ENCODE data around the gene DCHS2. TPM values are rescaled to one million over a fixed set of nuclear protein-coding genes. Genes with fewer than 3 reads are reported as not detected.

The DCHS2 gene
- total RNA-seq, 4 donors from 2014 or later = 0.27 to 0.84 (median 0.38) TPM

DNA sequence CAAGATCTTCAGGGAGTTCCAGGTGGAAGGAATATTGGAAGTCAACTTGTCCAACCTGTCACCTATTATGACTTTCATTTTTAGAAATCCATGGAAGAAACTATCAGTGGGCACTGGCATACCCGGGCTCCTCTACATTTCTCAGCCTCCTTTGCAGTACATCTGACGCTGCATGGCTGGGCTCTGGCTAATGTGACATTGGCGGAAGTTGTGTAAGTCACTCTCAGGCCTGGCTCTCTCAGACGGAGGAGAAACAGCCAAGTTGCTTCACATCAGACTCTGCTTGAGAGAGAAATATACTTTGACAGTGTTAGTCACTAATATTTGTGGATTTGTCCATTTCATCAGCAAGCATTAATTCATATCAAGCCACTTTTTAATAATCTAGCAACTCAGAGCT is 4.5 kb downstream of the DCHS2 start:
- WGBS, 2 donors = 68 to 81% methylated on average over 4 of the region's 4 CpGs
- no peak for DNase-seq (ENCODE audit: low spot score in 2 of 2)
- TF ChIP-seq CTCF (IDR thresholded peaks at IDR 0.05) (no peak), POLR2A (IDR thresholded peaks at IDR 0.05) (no peak)
- no peak overlapping the region for H3K4me3 ChIP-seq (ENCODE audit: low read depth, poor library complexity, severe bottlenecking)
- intact Hi-C loops (cut with DNase I; ENCODE audit: low total_unique reads) = no loop called here

- intact Hi-C loops (cut with DNase I; ENCODE audit: low total_unique reads) = no loop called here
- 43 to 67% methylated on average over 4 of the region's 4 CpGs for WGBS, 2 donors
- no peak for DNase-seq (ENCODE audit: low spot score in 2 of 2)
- no peak overlapping the region for H3K4me3 ChIP-seq (ENCODE audit: low read depth, poor library complexity, severe bottlenecking)
- TF ChIP-seq POLR2A (IDR thresholded peaks at IDR 0.05) (no peak), CTCF (IDR thresholded peaks at IDR 0.05) (no peak)
Measured at GRCh38 chr4:154485127-154485773, 6.3 kb downstream of the DCHS2 start.

- no peak for TF ChIP-seq POLR2A (IDR thresholded peaks at IDR 0.05)
- no peak for TF ChIP-seq CTCF (IDR thresholded peaks at IDR 0.05)
- no peak overlapping the region for H3K4me3 ChIP-seq (ENCODE audit: low read depth, poor library complexity, severe bottlenecking)
- intact Hi-C loops (cut with DNase I; ENCODE audit: low total_unique reads) = no loop called here
- no peak for DNase-seq (ENCODE audit: low spot score in 2 of 2)
- 86 to 94% methylated on average over 4 of the region's 4 CpGs for WGBS, 2 donors
Measured at GRCh38 chr4:154478547-154478946, 13.1 kb downstream of the DCHS2 start.

- no peak for TF ChIP-seq POLR2A (IDR thresholded peaks at IDR 0.05)
- no peak for TF ChIP-seq CTCF (IDR thresholded peaks at IDR 0.05)
- 87 to 94% methylated on average over 2 of the region's 2 CpGs for WGBS, 2 donors
- no peak overlapping the region for H3K4me3 ChIP-seq (ENCODE audit: low read depth, poor library complexity, severe bottlenecking)
- no peak for DNase-seq (ENCODE audit: low spot score in 2 of 2)
- intact Hi-C loops (cut with DNase I; ENCODE audit: low total_unique reads) = no loop called here
Measured at GRCh38 chr4:154478128-154478527, 13.5 kb downstream of the DCHS2 start.

DNA sequence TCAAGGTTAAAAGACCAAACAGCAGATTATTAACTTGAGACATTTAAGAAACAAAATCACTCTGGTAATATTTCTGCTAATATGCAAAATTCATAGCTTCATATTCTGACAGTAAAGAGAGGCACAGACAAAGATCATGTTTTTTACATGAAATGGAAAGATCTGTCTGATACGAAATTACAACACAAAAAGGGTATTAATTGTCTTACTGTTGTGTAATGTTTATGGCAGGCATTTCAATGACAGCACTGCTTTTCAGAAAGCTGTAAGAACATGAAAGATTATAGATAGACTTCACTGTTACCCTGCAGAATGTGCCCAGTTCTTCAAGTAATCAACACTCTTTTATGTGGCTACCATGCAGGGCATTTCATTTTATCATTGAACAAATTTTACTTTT is 15.4 kb downstream of the DCHS2 start:
- no peak for DNase-seq (ENCODE audit: low spot score in 2 of 2)
- intact Hi-C loops (cut with DNase I; ENCODE audit: low total_unique reads) = no loop called here
- TF ChIP-seq CTCF (IDR thresholded peaks at IDR 0.05) (no peak), POLR2A (IDR thresholded peaks at IDR 0.05) (no peak)
- H3K4me3 ChIP-seq (ENCODE audit: low read depth, poor library complexity, severe bottlenecking) = no peak overlapping the region
- 43 to 46% methylated on average over 1 of the region's 1 CpG for WGBS, 2 donors

GRCh38 chr4:154475820-154476219 is 15.8 kb downstream of the DCHS2 start:
- H3K4me3 ChIP-seq (ENCODE audit: low read depth, poor library complexity, severe bottlenecking) = no peak overlapping the region
- intact Hi-C loops (cut with DNase I; ENCODE audit: low total_unique reads) = no loop called here
- TF ChIP-seq POLR2A (IDR thresholded peaks at IDR 0.05) = no peak
- TF ChIP-seq CTCF (IDR thresholded peaks at IDR 0.05) = no peak
- WGBS, 2 donors = 18 to 29% methylated on average over 1 of the region's 1 CpG
- no peak for DNase-seq (ENCODE audit: low spot score in 2 of 2)
